Right lobe of liver (tissue), 4 donors: ENCODE data around the gene DOCK6.

Source experiments
- CTCF ChIP-seq, 4 donors: fragments of 200-600 bp in 3 of 4; fragments of 450-650 bp in 1 of 4; IDR thresholded peaks; one replicate each; pipeline versions ENCODE4 v1.5.1 to v1.8.0; 2016 to 2022; ENCODE audit warnings: antibody characterized with exemption in 4 of 4, mild to moderate bottlenecking in 2 of 4
- POLR2A ChIP-seq: fragments of 450-650 bp; IDR thresholded peaks from one replicate; pipeline ENCODE4 v1.6.1; 2017; ENCODE audit warnings: antibody characterized with exemption, mild to moderate bottlenecking
- donor health status: DM: no; HTN: no; CAD: no.
- donor health status: DM: no; HTN: no; CAD: no.
- donor health status: DM: no; HTN: yes; CAD: no.

- TF ChIP-seq CTCF (IDR thresholded peaks at IDR 0.05) (no peak), POLR2A (no peak)
Measured at GRCh38 chr19:11284515-11284914, 22.2 kb upstream of the DOCK6 start.
